ENCODE data around the gene LRCOL1. TPM values are rescaled to one million over a fixed set of nuclear protein-coding genes. Genes with fewer than 3 reads are reported as not detected.

The LRCOL1 gene
- total RNA-seq, 6 experiments from 2014 or later = 0.61 to 13.1 (median 6.8) TPM

DNA sequence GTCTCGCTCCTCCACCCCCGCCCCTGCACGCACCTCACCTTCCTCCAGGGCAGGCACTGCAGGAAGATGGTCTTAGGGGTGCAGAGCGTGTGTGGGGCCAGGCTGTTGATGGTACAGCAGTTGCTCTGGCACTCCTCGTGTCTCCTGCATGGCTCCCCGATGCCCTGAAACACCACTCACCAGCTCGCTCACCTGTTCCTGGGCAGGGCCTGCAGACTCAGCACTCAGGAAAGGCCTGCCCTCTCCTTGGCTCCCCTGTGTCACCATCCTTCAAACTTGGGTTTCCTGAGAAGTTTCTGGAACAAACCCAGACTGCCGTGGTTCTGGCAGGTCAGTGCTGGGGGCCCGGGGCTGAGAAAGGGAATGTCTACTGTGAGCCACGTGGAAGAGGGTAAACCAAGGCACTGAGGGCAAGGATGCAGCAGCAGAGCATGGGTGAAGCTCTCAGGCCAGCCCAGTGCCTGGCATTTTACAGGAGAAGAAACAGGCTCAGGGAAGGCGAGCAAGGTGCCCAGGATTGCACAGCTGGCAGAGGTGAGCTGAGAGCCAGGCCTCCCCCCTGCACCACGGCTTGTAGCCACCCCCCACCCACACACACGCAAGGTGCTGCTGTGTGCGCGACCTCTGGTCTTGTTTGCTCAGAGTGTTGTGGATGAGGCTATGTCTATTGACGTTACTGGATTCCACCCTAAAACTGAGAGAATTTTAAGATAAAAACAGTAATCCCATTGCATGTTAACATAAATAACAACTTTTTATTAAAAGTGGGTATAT lies 5.5 kb downstream of the LRCOL1 start:
- no peaks in the 10 kb centered on the region for H3K9me3 ChIP-seq
- no peaks in the 10 kb centered on the region for H3K27me3 ChIP-seq
- peak; percentile 51 to 65 (median 56) for ATAC-seq
- H3K4me1 ChIP-seq = peaks cover 0 to 57% (median 22%) of the 10 kb centered on the region in 4 donors
- H3K27ac ChIP-seq = peak overlapping the region; percentile 69 to 90 (median 86)
- TF ChIP-seq, protein P1, sequence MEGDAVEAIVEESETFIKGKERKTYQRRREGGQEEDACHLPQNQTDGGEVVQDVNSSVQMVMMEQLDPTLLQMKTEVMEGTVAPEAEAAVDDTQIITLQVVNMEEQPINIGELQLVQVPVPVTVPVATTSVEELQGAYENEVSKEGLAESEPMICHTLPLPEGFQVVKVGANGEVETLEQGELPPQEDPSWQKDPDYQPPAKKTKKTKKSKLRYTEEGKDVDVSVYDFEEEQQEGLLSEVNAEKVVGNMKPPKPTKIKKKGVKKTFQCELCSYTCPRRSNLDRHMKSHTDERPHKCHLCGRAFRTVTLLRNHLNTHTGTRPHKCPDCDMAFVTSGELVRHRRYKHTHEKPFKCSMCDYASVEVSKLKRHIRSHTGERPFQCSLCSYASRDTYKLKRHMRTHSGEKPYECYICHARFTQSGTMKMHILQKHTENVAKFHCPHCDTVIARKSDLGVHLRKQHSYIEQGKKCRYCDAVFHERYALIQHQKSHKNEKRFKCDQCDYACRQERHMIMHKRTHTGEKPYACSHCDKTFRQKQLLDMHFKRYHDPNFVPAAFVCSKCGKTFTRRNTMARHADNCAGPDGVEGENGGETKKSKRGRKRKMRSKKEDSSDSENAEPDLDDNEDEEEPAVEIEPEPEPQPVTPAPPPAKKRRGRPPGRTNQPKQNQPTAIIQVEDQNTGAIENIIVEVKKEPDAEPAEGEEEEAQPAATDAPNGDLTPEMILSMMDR (IDR thresholded peaks at IDR 0.05) = no peak
- TF ChIP-seq POLR2A (IDR thresholded peaks at IDR 0.05) = peak; percentile 56
- H3K4me3 ChIP-seq = peak overlapping the region in 2 of 3 donors; percentile 49 to 58
- intact Hi-C loops (cut with DNase I) = no loop called here
- H3K36me3 ChIP-seq = no peaks in the 10 kb centered on the region
- WGBS (ENCODE audit: insufficient coverage, low coverage, low lambda C conversion rate, missing lambda C conversion rate) = 29% methylated on average over 2 of the region's 16 CpGs
- DNase-seq = peak; percentile 75 to 85 (median 82)

DNA sequence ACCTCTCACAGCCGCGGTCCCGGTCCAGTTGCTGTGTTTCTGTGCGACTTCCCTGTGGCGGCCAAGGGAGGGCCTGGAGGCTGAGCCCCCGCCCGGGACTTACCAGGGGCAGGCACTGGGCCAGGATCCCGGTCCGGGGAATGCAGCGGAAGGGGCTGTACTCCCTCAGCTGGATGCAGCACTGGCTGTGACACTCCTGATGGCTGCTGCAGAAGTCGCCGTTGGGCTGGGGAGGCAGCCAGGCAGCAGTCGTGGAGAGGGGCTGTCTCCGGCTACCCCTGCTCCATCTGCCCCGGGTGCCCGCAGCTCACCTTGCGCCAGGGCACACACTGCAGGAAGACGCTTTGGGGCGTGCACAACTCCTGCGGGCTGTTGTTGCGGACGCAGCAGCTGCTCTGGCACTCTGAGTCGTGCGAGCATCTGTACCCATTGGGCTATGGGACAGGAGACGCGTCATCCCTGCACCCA lies 6.2 kb downstream of the LRCOL1 start:
- DNase-seq (peak; percentile 69 to 83 (median 77)), ATAC-seq (peak; percentile 10 to 51 (median 45))
- H3K27ac ChIP-seq = peak overlapping the region; percentile 69 to 90 (median 86)
- H3K36me3 ChIP-seq = no peaks in the 10 kb centered on the region
- TF ChIP-seq, protein P1 (IDR thresholded peaks at IDR 0.05) = no peak
- peak; percentile 75 for TF ChIP-seq POLR2A (IDR thresholded peaks at IDR 0.05)
- peaks cover 0 to 52% (median 22%) of the 10 kb centered on the region in 4 donors for H3K4me1 ChIP-seq
- H3K4me3 ChIP-seq = peak overlapping the region; percentile 39 to 58 (median 49)
- intact Hi-C loops (cut with DNase I) = no loop called here
- no peaks in the 10 kb centered on the region for H3K9me3 ChIP-seq
- WGBS (ENCODE audit: insufficient coverage, low coverage, low lambda C conversion rate, missing lambda C conversion rate) = no CpG with 5 or more reads among the region's 26 CpGs
- H3K27me3 ChIP-seq = no peaks in the 10 kb centered on the region

DNA sequence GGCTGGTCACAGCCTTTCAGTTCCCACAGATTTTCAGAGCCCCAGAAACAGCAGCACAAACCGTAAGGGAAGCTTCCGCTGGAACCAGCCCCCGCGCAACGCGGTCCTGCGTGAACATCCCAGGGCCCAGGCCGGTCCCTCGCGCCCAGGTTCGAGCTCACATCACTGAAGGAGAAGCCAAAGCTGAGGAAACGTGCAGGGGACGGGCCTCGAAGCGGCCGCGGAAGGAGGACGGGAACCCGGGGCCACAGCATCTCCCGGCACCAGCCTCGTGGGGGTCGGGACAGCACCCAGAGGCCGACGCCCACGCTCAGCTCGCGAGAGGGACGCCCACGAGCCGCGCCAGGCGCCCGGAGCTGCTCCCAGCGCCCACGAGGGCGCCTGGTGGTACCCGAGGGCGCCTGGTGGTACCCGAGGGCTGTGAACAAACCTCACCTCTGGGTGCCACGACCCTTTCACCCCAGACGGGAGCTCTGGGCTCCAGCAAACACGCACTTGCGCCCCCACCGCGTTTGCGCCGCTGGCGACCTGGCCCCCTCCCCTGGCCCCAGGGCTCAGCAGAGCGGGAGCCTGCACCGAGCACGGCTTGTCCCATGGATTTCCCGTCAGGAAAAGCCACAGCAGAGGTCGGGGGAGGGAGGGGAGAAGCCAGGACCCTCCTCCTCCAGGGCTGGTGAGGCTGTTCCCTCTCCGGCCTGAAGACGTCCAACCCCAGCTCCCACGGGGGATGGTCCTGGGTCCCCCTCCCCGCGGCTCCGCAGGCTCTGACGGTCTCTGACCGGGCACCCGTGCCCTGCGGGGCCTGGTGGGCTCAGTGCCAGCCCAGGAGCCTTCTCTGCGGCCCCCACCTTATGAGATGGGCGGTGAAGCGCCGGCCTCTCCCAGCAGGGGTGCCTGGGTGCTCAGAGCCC lies 6.9 kb downstream of the LRCOL1 start:
- WGBS (ENCODE audit: insufficient coverage, low coverage, low lambda C conversion rate, missing lambda C conversion rate) = 29% methylated on average over 23 of the region's 67 CpGs
- intact Hi-C loops (cut with DNase I) = no loop called here
- TF ChIP-seq POLR2A (IDR thresholded peaks at IDR 0.05) = no peak
- TF ChIP-seq, protein P1 (IDR thresholded peaks at IDR 0.05) = no peak
- ATAC-seq (peak in 3 of 4 donors; percentile 1 to 29 (median 2)), DNase-seq (peak in 1 of 3 donors; percentile 61)
- Histone ChIP-seq H3K4me1 (peaks cover 0 to 48% (median 18%) of the 10 kb centered on the region in 4 donors), H3K36me3 (no peaks in the 10 kb centered on the region), H3K27ac (peak overlapping the region; percentile 69 to 90 (median 86)), H3K27me3 (no peaks in the 10 kb centered on the region), H3K9me3 (no peaks in the 10 kb centered on the region), H3K4me3 (peak overlapping the region; percentile 39 to 58 (median 49))

DNA sequence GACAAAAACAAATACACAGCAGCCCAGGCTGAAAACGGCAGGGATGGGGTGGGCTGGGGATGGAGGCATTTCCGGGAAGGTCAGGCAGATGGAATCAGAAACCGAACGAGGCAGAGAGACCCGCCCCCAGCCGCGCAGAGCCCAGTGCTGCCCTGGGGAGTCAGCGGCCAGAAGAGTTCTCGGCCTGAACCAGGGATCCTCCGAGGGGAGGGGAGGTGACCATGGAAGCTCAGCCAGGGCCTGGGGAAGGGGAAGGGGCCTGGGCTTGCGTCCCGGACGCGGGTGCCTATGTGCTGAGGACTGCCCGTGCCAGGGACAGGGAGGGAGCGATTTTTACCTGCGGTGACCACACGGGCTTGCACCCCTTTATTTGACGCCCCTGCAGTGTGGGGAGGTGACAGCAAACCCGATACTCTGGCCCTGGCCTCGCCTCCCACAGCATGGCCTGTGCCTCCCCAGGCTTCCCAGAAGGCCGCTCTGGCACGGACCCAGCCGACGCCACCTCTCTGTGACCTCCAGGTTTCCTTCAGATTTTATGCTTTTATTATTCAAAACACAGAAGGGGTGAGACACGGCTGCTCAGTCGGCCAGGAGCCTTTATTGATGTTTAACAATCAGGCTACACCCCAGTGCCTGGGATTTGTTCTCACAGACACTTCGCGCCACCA lies 7.7 kb downstream of the LRCOL1 start:
- Histone ChIP-seq H3K9me3 (no peaks in the 10 kb centered on the region), H3K36me3 (no peaks in the 10 kb centered on the region), H3K4me1 (peaks cover 0 to 42% (median 14%) of the 10 kb centered on the region in 4 donors), H3K27ac (peak overlapping the region; percentile 69 to 90 (median 86)), H3K27me3 (no peaks in the 10 kb centered on the region), H3K4me3 (peak overlapping the region; percentile 39 to 58 (median 49))
- intact Hi-C loops (cut with DNase I) = no loop called here
- ATAC-seq (peak in 3 of 4 donors; percentile 1 to 22 (median 15)), DNase-seq (no peak)
- 43% methylated on average over 17 of the region's 29 CpGs for WGBS (ENCODE audit: insufficient coverage, low coverage, low lambda C conversion rate, missing lambda C conversion rate)
- TF ChIP-seq, protein P1 (IDR thresholded peaks at IDR 0.05) = no peak
- no peak for TF ChIP-seq POLR2A (IDR thresholded peaks at IDR 0.05)
